ENCODE results near the gene SRPK1.
"Not testable (repeated sequence)": the region's sequence is repeated elsewhere in the genome, so short reads cannot be mapped to it uniquely, and the experiment has no call there.

The SRPK1 gene

DNA sequence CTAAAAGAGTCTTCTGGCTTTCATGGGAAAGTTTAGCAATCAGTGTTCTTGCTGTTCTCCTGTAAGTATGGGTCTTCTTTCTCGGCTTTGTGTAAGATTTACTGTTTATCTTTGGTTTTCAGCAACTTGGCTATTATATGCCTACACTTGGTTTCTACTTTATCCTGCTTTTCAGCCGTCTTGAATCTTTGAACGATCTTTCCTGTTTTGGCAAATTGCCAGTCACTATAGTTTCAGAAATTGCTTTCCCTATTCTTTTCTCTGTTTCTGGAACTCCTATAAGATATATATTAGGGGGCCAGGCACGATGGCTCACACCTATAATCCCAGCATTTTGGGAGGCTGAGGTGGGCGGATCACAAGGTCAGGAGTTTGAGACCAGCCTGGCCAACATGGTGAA, 14.6 kb upstream of the SRPK1 start:
- no peak for DNase-seq
- Histone ChIP-seq H3K4me3 (ENCODE audit: insufficient read depth, low read depth, low read length, poor library complexity, severe bottlenecking) (no peak overlapping the region), H3K27ac (ENCODE audit: insufficient read depth, low read length, poor library complexity, severe bottlenecking) (no peak overlapping the region), H3K9me3 (ENCODE audit: control insufficient read depth, low read length) (no peaks in the 10 kb centered on the region), H3K4me1 (ENCODE audit: control insufficient read depth, insufficient read depth, low read length, poor library complexity, severe bottlenecking) (no peaks in the 10 kb centered on the region), H3K36me3 (ENCODE audit: control insufficient read depth, insufficient read depth, low read length) (no peaks in the 10 kb centered on the region), H3K27me3 (replicated peaks; ENCODE audit: control insufficient read depth, insufficient read depth, low read length, poor library complexity, severe bottlenecking) (no peaks in the 10 kb centered on the region)

DNA sequence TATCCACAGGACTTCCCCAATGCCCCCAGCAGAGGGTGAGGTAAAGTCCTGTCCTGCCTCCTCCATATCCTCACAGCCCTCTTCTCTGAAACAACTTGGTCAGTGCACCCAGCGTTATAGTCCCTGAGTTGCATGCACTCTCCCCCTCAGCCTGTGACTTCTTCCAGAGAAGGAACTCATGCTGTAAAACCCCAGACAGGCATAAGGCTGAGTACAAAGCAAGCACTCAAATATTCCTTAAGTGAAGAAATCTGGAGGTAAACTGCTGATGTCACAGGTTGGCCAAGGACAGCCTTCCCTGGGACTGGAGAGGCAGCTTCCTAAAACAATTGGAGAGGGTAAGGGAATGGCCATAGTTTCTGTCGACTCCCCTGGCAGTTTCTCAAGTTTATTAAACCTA, 12.9 kb upstream of the SRPK1 start:
- Histone ChIP-seq H3K36me3 (ENCODE audit: control insufficient read depth, insufficient read depth, low read length) (no peaks in the 10 kb centered on the region), H3K4me1 (ENCODE audit: control insufficient read depth, insufficient read depth, low read length, poor library complexity, severe bottlenecking) (no peaks in the 10 kb centered on the region), H3K27ac (ENCODE audit: insufficient read depth, low read length, poor library complexity, severe bottlenecking) (no peak overlapping the region), H3K4me3 (ENCODE audit: insufficient read depth, low read depth, low read length, poor library complexity, severe bottlenecking) (no peak overlapping the region), H3K27me3 (replicated peaks; ENCODE audit: control insufficient read depth, insufficient read depth, low read length, poor library complexity, severe bottlenecking) (no peaks in the 10 kb centered on the region), H3K9me3 (ENCODE audit: control insufficient read depth, low read length) (no peaks in the 10 kb centered on the region)
- no peak for DNase-seq

DNA sequence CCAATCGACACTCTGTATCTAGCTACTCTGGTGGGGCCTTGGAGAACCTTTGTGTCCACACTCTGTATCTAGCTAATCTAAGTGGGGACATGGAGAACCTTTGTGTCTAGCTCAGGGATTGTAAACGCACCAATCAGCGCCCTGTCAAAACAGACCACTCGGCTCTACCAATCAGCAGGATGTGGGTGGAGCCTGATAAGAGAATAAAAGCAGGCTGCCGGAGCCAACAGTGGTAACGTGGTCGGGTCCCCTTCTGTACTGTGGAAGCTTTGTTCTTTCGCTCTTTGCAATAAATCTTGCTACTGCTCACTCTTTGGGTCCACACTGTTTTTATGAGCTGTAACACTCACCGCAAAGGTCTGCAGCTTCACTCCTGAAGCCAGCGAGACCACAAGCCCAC, 11.0 kb upstream of the SRPK1 start:
- H3K4me3 ChIP-seq (ENCODE audit: insufficient read depth, low read depth, low read length, poor library complexity, severe bottlenecking); H3K9me3 ChIP-seq (ENCODE audit: control insufficient read depth, low read length); H3K36me3 ChIP-seq (ENCODE audit: control insufficient read depth, insufficient read depth, low read length); H3K27me3 ChIP-seq (replicated peaks; ENCODE audit: control insufficient read depth, insufficient read depth, low read length, poor library complexity, severe bottlenecking); DNase-seq; H3K27ac ChIP-seq (ENCODE audit: insufficient read depth, low read length, poor library complexity, severe bottlenecking); H3K4me1 ChIP-seq (ENCODE audit: control insufficient read depth, insufficient read depth, low read length, poor library complexity, severe bottlenecking): not testable (repeated sequence)

DNA sequence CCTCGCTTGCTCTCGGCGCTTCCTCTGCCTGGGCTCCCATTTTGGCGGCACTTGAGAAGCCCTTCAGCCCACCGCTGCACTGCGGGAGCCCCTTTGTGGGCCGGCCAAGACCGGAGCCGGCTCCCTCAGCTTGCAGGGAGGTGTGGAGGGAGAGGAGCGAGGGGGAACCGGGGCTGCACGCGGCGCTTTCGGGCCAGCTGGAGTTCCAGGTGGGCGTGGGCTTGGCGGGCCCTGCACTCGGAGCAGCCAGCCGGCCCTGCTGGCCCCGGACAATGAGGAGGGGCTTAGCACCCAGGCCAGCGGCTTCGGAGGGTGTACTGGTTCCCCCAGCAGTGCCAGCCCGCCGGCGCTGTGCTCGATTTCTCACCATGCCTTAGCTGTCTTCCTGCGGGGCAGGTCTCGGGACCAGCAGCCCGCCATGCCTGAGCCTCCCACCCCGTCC, 10.2 kb upstream of the SRPK1 start:
- Histone ChIP-seq H3K27ac (ENCODE audit: insufficient read depth, low read length, poor library complexity, severe bottlenecking) (no peak overlapping the region), H3K9me3 (ENCODE audit: control insufficient read depth, low read length) (no peaks in the 10 kb centered on the region), H3K4me3 (ENCODE audit: insufficient read depth, low read depth, low read length, poor library complexity, severe bottlenecking) (no peak overlapping the region), H3K4me1 (ENCODE audit: control insufficient read depth, insufficient read depth, low read length, poor library complexity, severe bottlenecking) (no peaks in the 10 kb centered on the region), H3K27me3 (replicated peaks; ENCODE audit: control insufficient read depth, insufficient read depth, low read length, poor library complexity, severe bottlenecking) (no peaks in the 10 kb centered on the region), H3K36me3 (ENCODE audit: control insufficient read depth, insufficient read depth, low read length) (no peaks in the 10 kb centered on the region)
- no peak for DNase-seq

DNA sequence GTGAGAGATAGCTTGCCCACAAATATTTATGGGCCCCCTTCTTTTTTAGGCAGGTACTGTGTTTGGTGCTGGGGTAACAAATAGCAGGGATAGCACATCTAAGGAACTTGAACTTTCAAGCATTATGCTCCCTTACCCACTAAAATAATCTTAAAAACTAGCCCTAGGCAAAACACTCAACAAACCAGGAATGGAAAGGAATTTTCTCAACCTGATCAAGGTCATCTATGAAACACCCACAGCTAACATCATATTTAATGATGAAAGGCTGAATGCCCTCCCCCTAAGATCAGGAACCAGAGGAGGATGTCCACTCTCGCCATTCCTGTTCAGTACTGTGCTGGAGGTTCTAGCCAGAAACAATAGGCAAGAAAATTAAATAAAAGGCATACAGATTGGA, 8.7 kb upstream of the SRPK1 start:
- no peak for DNase-seq
- Histone ChIP-seq H3K27ac (ENCODE audit: insufficient read depth, low read length, poor library complexity, severe bottlenecking) (no peak overlapping the region), H3K36me3 (ENCODE audit: control insufficient read depth, insufficient read depth, low read length) (no peaks in the 10 kb centered on the region), H3K9me3 (ENCODE audit: control insufficient read depth, low read length) (no peaks in the 10 kb centered on the region), H3K4me3 (ENCODE audit: insufficient read depth, low read depth, low read length, poor library complexity, severe bottlenecking) (no peak overlapping the region), H3K27me3 (replicated peaks; ENCODE audit: control insufficient read depth, insufficient read depth, low read length, poor library complexity, severe bottlenecking) (no peaks in the 10 kb centered on the region), H3K4me1 (ENCODE audit: control insufficient read depth, insufficient read depth, low read length, poor library complexity, severe bottlenecking) (no peaks in the 10 kb centered on the region)

DNA sequence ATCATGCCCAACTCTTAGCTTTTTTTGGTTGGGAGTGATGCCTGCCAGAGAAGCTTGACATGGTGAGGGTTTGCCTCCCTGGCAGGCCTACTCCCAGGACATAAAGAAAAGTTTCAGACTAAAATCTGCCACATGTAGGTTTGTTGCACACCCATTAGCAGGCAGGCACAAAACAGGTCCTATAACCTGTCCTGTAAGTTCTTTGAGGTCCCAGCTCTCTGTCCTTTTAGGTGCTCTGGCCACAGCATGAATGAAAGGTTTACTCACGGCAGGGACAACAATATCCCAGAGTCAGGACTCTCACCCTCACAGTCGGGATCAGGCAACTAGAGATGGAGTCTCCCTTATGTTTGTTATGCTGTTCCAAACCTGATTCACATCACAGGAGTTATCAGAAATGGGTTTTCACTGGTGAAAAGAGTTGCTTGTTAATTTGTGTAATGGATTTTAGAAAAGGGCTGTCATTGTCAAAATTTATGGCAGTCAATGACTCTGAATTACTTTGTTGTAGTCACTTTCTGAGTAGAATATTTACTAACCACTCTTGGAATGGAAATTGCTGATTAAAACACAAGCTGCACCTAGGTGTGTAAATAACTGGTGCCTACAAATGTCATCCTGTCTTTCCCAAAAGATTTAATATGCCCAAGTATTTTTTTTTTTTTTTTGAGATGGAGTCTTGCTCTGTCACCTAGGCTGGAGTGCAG, 5.8 kb upstream of the SRPK1 start:
- no peak overlapping the region for H3K4me3 ChIP-seq (ENCODE audit: insufficient read depth, low read depth, low read length, poor library complexity, severe bottlenecking)
- no peaks in the 10 kb centered on the region for H3K27me3 ChIP-seq (replicated peaks; ENCODE audit: control insufficient read depth, insufficient read depth, low read length, poor library complexity, severe bottlenecking)
- H3K9me3 ChIP-seq (ENCODE audit: control insufficient read depth, low read length) = no peaks in the 10 kb centered on the region
- no peaks in the 10 kb centered on the region for H3K4me1 ChIP-seq (ENCODE audit: control insufficient read depth, insufficient read depth, low read length, poor library complexity, severe bottlenecking)
- no peaks in the 10 kb centered on the region for H3K36me3 ChIP-seq (ENCODE audit: control insufficient read depth, insufficient read depth, low read length)
- no peak for DNase-seq
- H3K27ac ChIP-seq (ENCODE audit: insufficient read depth, low read length, poor library complexity, severe bottlenecking) = no peak overlapping the region

DNA sequence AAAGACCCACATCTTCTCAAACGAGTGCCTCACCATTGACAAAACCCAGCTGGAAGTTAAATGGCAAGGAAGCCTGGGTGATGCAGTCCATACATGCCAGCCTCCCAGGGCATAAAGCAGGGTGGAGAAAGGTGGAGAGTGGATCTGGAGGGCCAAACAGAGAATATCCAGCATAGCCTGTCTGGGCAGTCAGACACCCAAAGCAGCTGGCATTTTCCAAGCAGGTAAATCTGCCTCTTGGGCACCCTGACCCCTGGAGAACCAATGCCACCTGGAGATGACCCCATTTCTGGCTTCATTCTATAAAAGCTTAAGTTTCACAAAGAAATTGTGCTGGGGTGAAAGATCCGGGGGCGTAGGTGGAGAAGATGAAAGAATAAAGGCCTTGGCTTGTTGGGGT, 5.1 kb upstream of the SRPK1 start:
- Histone ChIP-seq H3K36me3 (ENCODE audit: control insufficient read depth, insufficient read depth, low read length) (no peaks in the 10 kb centered on the region), H3K4me3 (ENCODE audit: insufficient read depth, low read depth, low read length, poor library complexity, severe bottlenecking) (no peak overlapping the region), H3K9me3 (ENCODE audit: control insufficient read depth, low read length) (no peaks in the 10 kb centered on the region), H3K4me1 (ENCODE audit: control insufficient read depth, insufficient read depth, low read length, poor library complexity, severe bottlenecking) (peaks cover 3% of the 10 kb centered on the region), H3K27ac (ENCODE audit: insufficient read depth, low read length, poor library complexity, severe bottlenecking) (no peak overlapping the region), H3K27me3 (replicated peaks; ENCODE audit: control insufficient read depth, insufficient read depth, low read length, poor library complexity, severe bottlenecking) (no peaks in the 10 kb centered on the region)
- no peak for DNase-seq

DNA sequence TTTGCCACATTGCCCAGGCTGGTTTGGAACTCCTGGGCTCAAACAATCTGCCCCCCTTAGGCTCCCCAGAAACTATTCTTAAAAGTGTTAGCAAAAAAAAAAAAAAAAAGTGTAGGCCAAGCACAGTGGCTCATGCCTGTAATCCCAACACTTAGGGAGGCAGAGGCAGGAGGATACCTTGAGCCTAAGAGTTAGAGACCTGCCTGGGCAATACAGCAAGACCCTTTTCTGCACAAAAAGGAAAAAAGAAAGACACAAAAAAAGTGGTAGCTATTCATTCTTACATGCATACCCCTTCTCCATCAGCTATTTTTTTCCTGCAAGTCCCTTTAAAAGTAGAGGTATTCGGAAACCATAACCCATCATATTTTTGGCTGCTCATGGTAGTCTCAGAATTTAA, 3.2 kb upstream of the SRPK1 start:
- H3K36me3 ChIP-seq (ENCODE audit: control insufficient read depth, insufficient read depth, low read length) = no peaks in the 10 kb centered on the region
- H3K4me3 ChIP-seq (ENCODE audit: insufficient read depth, low read depth, low read length, poor library complexity, severe bottlenecking) = no peak overlapping the region
- H3K27ac ChIP-seq (ENCODE audit: insufficient read depth, low read length, poor library complexity, severe bottlenecking) = no peak overlapping the region
- H3K27me3 ChIP-seq (replicated peaks; ENCODE audit: control insufficient read depth, insufficient read depth, low read length, poor library complexity, severe bottlenecking) = no peaks in the 10 kb centered on the region
- no peak for DNase-seq
- H3K4me1 ChIP-seq (ENCODE audit: control insufficient read depth, insufficient read depth, low read length, poor library complexity, severe bottlenecking) = peaks cover 3% of the 10 kb centered on the region
- H3K9me3 ChIP-seq (ENCODE audit: control insufficient read depth, low read length) = no peaks in the 10 kb centered on the region

DNA sequence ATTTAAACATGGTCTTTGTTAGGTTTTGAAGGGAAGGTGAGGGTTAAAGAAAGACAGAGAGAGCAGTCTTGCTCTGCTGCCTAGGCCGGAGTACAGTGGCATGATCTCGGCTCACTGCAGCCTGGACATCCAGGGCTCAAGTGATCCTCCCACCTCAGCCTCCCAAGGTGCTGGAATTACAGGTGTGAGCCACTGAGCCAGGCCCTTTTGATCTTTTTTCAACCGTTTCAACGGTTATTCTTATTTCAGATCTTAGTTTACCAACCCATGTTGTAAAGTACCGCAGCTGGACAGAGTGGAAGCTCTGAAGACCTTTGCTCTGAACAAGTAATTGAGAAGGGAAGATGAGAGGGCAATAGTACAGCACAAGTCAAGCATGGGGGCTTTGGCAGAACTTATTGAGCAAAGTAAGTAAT, 1.2 kb upstream of the SRPK1 start:
- no peak overlapping the region for H3K4me3 ChIP-seq (ENCODE audit: insufficient read depth, low read depth, low read length, poor library complexity, severe bottlenecking)
- H3K27me3 ChIP-seq (replicated peaks; ENCODE audit: control insufficient read depth, insufficient read depth, low read length, poor library complexity, severe bottlenecking) = no peaks in the 10 kb centered on the region

GRCh38 chr6:35919827-35920751, 809 bp downstream of the SRPK1 start:
- Histone ChIP-seq H3K27ac (ENCODE audit: insufficient read depth, low read length, poor library complexity, severe bottlenecking) (peak overlapping the region; percentile 76), H3K36me3 (ENCODE audit: control insufficient read depth, insufficient read depth, low read length) (peaks cover 4% of the 10 kb centered on the region), H3K4me1 (ENCODE audit: control insufficient read depth, insufficient read depth, low read length, poor library complexity, severe bottlenecking) (peaks cover 9% of the 10 kb centered on the region), H3K4me3 (ENCODE audit: insufficient read depth, low read depth, low read length, poor library complexity, severe bottlenecking) (peak overlapping the region; percentile 83), H3K27me3 (replicated peaks; ENCODE audit: control insufficient read depth, insufficient read depth, low read length, poor library complexity, severe bottlenecking) (no peaks in the 10 kb centered on the region), H3K9me3 (ENCODE audit: control insufficient read depth, low read length) (no peaks in the 10 kb centered on the region)
- DNase-seq = peak; percentile 26 to 49 (median 40)

More for the DNA sequence above, 1.2 kb upstream of the SRPK1 start:
- DNase-seq = no peak
- no peaks in the 10 kb centered on the region for H3K9me3 ChIP-seq (ENCODE audit: control insufficient read depth, low read length)
- H3K4me1 ChIP-seq (ENCODE audit: control insufficient read depth, insufficient read depth, low read length, poor library complexity, severe bottlenecking) = peaks cover 9% of the 10 kb centered on the region
- no peaks in the 10 kb centered on the region for H3K36me3 ChIP-seq (ENCODE audit: control insufficient read depth, insufficient read depth, low read length)
- no peak overlapping the region for H3K27ac ChIP-seq (ENCODE audit: insufficient read depth, low read length, poor library complexity, severe bottlenecking)

Measured in effector memory CD4-positive, alpha-beta T cell (primary cell).